ENCODE data around the gene S1PR2.

S1PR2 gene

DNA sequence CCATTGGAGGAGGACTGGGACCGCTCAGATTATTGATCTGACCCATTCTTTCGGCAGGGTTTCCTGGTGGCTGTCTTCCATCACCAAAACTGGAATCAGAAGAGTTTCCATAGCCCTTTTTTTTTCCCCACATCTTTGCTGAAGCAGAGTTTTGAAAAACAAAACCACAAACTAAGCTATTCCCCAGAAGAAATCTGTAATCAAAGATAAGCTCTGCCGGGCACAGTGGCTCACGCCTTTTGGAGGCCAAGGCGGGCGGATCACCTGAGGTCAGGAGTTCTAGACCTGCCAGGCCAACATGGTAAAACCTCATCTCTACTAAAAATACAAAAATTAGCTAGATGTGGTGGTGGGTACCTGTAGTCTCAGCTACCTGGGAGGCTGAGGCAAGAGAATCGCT, 35.6 kb upstream of the S1PR2 start:
- H3K9ac ChIP-seq (ENCODE audit: low read depth, low read length) = no peak overlapping the region
- H3K4me2 ChIP-seq (ENCODE audit: low read length) = no peak overlapping the region

DNA sequence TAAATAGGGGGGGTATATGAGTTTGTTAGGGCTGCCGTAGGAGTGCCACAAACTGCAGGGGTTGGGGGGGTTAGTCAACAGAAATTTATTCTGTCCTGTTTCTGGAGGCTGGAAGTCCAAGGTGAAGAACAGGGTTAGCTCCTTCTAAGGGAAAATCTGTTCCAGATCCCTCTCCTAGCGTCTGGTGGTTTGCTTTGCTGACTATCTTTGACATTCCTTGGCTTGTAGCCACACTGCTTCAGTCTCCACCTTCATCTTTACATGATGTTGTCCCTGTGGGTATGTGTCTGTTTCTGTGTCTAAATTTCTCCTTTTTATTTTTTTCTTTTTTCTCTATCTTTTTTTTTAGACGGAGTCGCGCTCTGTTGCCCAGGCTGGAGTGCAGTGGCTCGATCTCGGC, 31.6 kb upstream of the S1PR2 start:
- Histone ChIP-seq H3K27me3 (ENCODE audit: control insufficient read depth, insufficient read depth, low read length) (no peaks in the 10 kb centered on the region), H3K4me3 (ENCODE audit: low read length) (no peak overlapping the region), H3K36me3 (ENCODE audit: insufficient read depth, low read length) (peaks cover 13% of the 10 kb centered on the region), H3K9ac (ENCODE audit: low read depth, low read length) (no peak overlapping the region), H3K4me2 (ENCODE audit: low read length) (no peak overlapping the region), H3K9me3 (replicated peaks; ENCODE audit: low read length) (no peaks in the 10 kb centered on the region), H3K4me1 (ENCODE audit: control insufficient read depth, insufficient read depth, low read length) (no peaks in the 10 kb centered on the region)

More for the DNA sequence above, 35.6 kb upstream of the S1PR2 start:
- Histone ChIP-seq H3K9me3 (replicated peaks; ENCODE audit: low read length) (no peaks in the 10 kb centered on the region), H3K4me1 (ENCODE audit: control insufficient read depth, insufficient read depth, low read length) (peaks cover 14% of the 10 kb centered on the region), H3K4me3 (ENCODE audit: low read length) (no peak overlapping the region), H3K36me3 (ENCODE audit: insufficient read depth, low read length) (no peaks in the 10 kb centered on the region), H3K27me3 (ENCODE audit: control insufficient read depth, insufficient read depth, low read length) (peaks cover 18% of the 10 kb centered on the region)

DNA sequence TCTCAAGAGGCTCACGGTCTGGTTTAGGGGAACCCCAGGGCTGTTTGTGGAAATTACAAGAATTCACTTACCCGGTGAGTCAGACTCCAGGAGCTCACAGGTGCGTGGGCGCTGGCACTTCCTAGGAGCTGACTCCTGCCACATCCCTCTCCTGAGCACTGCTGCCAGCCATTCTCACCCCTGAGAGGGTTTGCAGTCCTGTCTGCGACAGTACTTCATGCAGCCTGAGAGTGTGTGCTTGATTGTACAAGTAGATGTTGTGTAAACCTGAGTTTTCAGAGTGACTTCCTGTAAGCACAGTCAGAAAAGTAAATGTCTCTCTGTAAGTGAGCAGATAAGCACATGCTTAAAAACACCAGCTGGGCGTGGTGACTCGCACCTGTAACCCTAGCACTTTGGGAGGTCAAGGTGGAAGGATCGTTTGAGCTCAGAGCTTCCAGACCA, 29.0 kb upstream of the S1PR2 start:
- Histone ChIP-seq H3K27me3 (ENCODE audit: control insufficient read depth, insufficient read depth, low read length) (no peaks in the 10 kb centered on the region), H3K9me3 (replicated peaks; ENCODE audit: low read length) (no peaks in the 10 kb centered on the region), H3K4me1 (ENCODE audit: control insufficient read depth, insufficient read depth, low read length) (no peaks in the 10 kb centered on the region), H3K4me2 (ENCODE audit: low read length) (no peak overlapping the region), H3K36me3 (ENCODE audit: insufficient read depth, low read length) (peaks cover 29% of the 10 kb centered on the region), H3K4me3 (ENCODE audit: low read length) (no peak overlapping the region), H3K9ac (ENCODE audit: low read depth, low read length) (no peak overlapping the region)

DNA sequence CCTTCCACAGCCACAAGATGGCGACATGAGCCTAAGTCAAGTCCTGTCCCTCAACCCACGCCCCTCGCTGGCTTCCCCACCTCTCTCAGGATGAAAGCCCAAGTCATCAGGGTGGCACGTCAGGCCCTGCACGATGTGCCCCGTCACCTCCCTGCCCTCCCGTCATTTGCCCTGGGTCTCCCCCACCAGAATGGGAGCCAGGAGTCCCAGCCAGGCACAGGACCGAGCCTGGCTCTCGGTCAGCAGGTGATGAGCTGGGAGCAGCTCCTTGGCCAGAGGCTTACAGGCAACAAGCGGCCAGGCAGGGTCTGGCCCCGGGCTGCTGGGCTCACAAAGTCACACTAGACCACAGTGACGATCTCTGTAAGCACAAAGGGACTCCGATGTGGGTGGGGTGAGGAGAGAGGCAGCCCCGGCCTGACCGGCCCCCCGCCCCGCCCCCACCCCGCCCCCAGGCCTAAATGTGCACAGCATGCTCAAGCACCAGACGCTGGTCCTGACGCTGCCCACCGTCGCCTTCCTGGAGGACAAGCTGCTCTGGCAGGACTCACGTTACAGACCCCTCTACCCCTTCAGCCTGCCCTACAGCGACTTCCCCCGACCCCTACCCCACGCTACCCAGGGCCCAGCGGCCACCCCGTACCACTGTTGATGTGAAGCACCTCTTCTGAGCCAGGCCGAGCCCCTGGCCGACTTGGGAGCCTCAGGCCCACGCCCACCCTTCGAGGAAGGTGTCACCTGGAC, 28.2 kb upstream of the S1PR2 start:
- H3K4me2 ChIP-seq (ENCODE audit: low read length) = no peak overlapping the region
- H3K27me3 ChIP-seq (ENCODE audit: control insufficient read depth, insufficient read depth, low read length) = no peaks in the 10 kb centered on the region
- no peaks in the 10 kb centered on the region for H3K4me1 ChIP-seq (ENCODE audit: control insufficient read depth, insufficient read depth, low read length)
- H3K9me3 ChIP-seq (replicated peaks; ENCODE audit: low read length) = no peaks in the 10 kb centered on the region
- no peak overlapping the region for H3K9ac ChIP-seq (ENCODE audit: low read depth, low read length)
- H3K36me3 ChIP-seq (ENCODE audit: insufficient read depth, low read length) = peaks cover 32% of the 10 kb centered on the region
- H3K4me3 ChIP-seq (ENCODE audit: low read length) = no peak overlapping the region

DNA sequence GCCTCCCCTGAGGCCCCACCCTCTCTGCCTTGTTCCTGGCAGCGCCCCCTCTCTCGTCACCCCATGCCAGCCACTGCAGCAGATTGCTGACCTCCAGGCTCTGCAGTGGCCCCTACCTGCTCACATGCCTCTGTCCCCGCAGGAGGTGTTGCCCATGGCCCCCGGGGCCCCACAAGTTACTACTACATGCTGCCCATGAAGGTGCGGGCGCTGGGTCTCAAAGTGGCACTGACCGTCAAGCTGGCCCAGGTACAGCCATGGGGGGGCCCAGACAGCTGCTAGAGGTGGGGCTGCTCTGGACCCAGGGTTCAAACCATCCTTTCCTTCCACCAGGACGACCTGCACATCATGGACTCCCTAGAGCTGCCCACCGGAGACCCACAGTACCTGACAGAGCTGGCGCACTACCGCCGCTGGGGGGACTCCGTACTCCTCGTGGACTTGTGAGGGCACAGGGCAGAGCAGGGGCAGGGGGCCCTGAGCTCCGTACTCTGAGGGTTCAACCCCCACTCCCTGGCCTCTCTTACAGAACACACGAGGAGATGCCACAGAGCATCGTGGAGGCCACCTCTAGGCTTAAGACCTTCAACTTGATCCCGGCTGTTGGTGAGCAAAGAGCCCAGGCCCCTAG, 27.1 kb upstream of the S1PR2 start:
- Histone ChIP-seq H3K4me3 (ENCODE audit: low read length) (no peak overlapping the region), H3K27me3 (ENCODE audit: control insufficient read depth, insufficient read depth, low read length) (no peaks in the 10 kb centered on the region), H3K36me3 (ENCODE audit: insufficient read depth, low read length) (peaks cover 32% of the 10 kb centered on the region)

DNA sequence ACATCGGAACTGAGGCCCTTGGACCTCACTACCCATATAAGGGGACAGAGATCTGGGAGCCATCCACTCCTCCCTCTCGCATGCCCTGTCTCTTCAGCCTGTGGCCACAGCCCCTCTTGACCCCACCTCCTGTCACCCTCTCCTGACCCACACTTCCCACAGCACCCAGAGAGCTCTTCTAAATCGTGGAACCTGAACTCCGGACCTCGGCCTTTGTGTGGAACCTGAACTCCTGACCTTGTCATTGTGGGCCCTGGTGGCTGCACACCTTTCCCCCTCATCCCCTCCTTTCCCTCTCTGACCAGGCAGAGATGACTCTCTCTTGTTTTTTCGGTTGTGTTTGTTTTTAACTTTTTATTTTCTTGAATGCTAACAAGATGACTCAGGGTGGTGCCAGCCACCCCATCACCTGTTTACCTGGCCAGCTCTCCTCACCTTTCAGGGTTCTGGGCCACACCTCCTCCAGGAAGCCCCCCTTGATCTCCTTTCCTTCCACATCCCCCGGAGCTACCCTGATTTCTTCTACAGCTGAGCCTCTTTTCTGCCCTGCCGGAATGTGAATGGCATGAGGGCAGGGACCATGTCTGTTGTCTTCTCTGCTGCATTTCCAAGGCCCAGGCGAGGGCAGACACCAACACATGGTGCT, 26.0 kb upstream of the S1PR2 start:
- peaks cover 32% of the 10 kb centered on the region for H3K36me3 ChIP-seq (ENCODE audit: insufficient read depth, low read length)
- no peaks in the 10 kb centered on the region for H3K9me3 ChIP-seq (replicated peaks; ENCODE audit: low read length)
- H3K9ac ChIP-seq (ENCODE audit: low read depth, low read length) = no peak overlapping the region
- no peak overlapping the region for H3K4me2 ChIP-seq (ENCODE audit: low read length)
- no peak overlapping the region for H3K4me3 ChIP-seq (ENCODE audit: low read length)
- no peaks in the 10 kb centered on the region for H3K27me3 ChIP-seq (ENCODE audit: control insufficient read depth, insufficient read depth, low read length)
- peaks cover 3% of the 10 kb centered on the region for H3K4me1 ChIP-seq (ENCODE audit: control insufficient read depth, insufficient read depth, low read length)

More for the DNA sequence above, 27.1 kb upstream of the S1PR2 start:
- Histone ChIP-seq H3K9ac (ENCODE audit: low read depth, low read length) (no peak overlapping the region), H3K9me3 (replicated peaks; ENCODE audit: low read length) (no peaks in the 10 kb centered on the region), H3K4me2 (ENCODE audit: low read length) (no peak overlapping the region), H3K4me1 (ENCODE audit: control insufficient read depth, insufficient read depth, low read length) (no peaks in the 10 kb centered on the region)

DNA sequence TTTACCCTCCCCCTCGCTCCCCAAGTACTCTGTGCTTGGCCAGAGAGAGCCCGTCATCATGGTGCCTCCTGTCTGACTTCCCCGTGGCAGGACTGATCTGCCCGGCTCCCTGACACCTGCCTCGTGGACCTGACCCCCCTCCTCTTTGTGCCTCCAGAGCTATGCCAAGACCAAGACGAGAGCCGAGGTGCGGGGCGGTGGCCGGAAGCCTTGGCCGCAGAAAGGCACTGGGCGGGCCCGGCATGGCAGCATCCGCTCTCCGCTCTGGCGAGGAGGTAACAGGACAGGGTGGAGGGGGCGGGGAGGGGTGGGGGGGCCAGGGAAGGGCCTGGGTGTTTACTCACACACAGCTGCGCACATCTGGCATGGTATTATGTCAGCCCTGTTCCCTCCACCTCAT, 25.4 kb upstream of the S1PR2 start:
- Histone ChIP-seq H3K9me3 (replicated peaks; ENCODE audit: low read length) (no peaks in the 10 kb centered on the region), H3K4me3 (ENCODE audit: low read length) (no peak overlapping the region), H3K4me2 (ENCODE audit: low read length) (no peak overlapping the region), H3K36me3 (ENCODE audit: insufficient read depth, low read length) (peaks cover 32% of the 10 kb centered on the region), H3K4me1 (ENCODE audit: control insufficient read depth, insufficient read depth, low read length) (peaks cover 3% of the 10 kb centered on the region), H3K27me3 (ENCODE audit: control insufficient read depth, insufficient read depth, low read length) (no peaks in the 10 kb centered on the region), H3K9ac (ENCODE audit: low read depth, low read length) (no peak overlapping the region)

- Histone ChIP-seq H3K9me3 (replicated peaks; ENCODE audit: low read length) (no peaks in the 10 kb centered on the region), H3K4me1 (ENCODE audit: control insufficient read depth, insufficient read depth, low read length) (peaks cover 3% of the 10 kb centered on the region), H3K9ac (ENCODE audit: low read depth, low read length) (no peak overlapping the region), H3K36me3 (ENCODE audit: insufficient read depth, low read length) (peaks cover 32% of the 10 kb centered on the region), H3K4me2 (ENCODE audit: low read length) (no peak overlapping the region), H3K27me3 (ENCODE audit: control insufficient read depth, insufficient read depth, low read length) (no peaks in the 10 kb centered on the region), H3K4me3 (ENCODE audit: low read length) (no peak overlapping the region)
Measured at GRCh38 chr19:10255358-10255757, 24.2 kb upstream of the S1PR2 start.

DNA sequence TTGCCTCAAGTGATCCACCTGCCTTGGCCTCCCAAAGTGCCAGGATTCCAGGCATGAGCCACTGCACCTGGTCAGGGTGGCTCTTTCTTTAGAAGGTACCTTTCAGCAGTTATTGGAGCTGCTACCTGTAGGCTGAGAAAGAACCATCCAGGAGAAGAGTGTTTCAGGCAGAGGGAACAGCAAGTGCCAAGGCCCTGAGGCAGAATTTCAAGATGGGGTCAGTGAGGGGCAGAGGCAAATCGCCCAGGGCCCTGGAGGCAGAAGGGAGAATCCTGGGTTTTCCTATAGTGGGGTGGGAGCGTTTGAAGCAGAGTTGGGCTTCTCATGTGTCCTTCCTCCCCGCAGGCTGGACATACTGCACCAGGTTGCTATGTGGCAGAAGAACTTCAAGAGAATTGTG, 23.1 kb upstream of the S1PR2 start:
- H3K27me3 ChIP-seq (ENCODE audit: control insufficient read depth, insufficient read depth, low read length) = no peaks in the 10 kb centered on the region
- H3K9ac ChIP-seq (ENCODE audit: low read depth, low read length) = no peak overlapping the region
- peaks cover 3% of the 10 kb centered on the region for H3K4me1 ChIP-seq (ENCODE audit: control insufficient read depth, insufficient read depth, low read length)
- H3K9me3 ChIP-seq (replicated peaks; ENCODE audit: low read length) = no peaks in the 10 kb centered on the region
- peaks cover 31% of the 10 kb centered on the region for H3K36me3 ChIP-seq (ENCODE audit: insufficient read depth, low read length)
- H3K4me3 ChIP-seq (ENCODE audit: low read length) = no peak overlapping the region
- H3K4me2 ChIP-seq (ENCODE audit: low read length) = no peak overlapping the region

DNA sequence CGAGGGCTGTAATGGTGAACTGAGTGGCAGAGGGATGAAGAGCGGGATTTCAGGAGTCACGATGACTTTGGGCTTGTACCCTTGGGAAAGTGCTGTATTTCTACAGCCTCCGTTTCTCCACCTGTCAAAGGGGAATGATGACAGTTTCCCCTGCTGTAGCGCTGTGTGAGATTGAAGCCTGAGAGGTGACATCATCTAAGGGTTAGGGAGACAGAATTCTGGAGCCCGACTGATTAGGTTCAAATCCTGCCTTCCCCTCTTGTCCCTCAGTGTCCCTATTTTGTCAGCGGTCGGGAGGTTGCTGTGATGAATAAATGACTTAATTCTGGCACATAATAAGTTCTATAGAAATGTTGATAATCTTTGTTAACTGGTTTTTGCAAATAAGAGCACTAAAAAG, 21.6 kb upstream of the S1PR2 start:
- Histone ChIP-seq H3K27me3 (ENCODE audit: control insufficient read depth, insufficient read depth, low read length) (no peaks in the 10 kb centered on the region), H3K9me3 (replicated peaks; ENCODE audit: low read length) (no peaks in the 10 kb centered on the region), H3K4me3 (ENCODE audit: low read length) (peak overlapping the region; percentile 84), H3K4me2 (ENCODE audit: low read length) (peak overlapping the region; percentile 96), H3K36me3 (ENCODE audit: insufficient read depth, low read length) (peaks cover 17% of the 10 kb centered on the region), H3K9ac (ENCODE audit: low read depth, low read length) (peak overlapping the region; percentile 85), H3K4me1 (ENCODE audit: control insufficient read depth, insufficient read depth, low read length) (peaks cover 3% of the 10 kb centered on the region)

DNA sequence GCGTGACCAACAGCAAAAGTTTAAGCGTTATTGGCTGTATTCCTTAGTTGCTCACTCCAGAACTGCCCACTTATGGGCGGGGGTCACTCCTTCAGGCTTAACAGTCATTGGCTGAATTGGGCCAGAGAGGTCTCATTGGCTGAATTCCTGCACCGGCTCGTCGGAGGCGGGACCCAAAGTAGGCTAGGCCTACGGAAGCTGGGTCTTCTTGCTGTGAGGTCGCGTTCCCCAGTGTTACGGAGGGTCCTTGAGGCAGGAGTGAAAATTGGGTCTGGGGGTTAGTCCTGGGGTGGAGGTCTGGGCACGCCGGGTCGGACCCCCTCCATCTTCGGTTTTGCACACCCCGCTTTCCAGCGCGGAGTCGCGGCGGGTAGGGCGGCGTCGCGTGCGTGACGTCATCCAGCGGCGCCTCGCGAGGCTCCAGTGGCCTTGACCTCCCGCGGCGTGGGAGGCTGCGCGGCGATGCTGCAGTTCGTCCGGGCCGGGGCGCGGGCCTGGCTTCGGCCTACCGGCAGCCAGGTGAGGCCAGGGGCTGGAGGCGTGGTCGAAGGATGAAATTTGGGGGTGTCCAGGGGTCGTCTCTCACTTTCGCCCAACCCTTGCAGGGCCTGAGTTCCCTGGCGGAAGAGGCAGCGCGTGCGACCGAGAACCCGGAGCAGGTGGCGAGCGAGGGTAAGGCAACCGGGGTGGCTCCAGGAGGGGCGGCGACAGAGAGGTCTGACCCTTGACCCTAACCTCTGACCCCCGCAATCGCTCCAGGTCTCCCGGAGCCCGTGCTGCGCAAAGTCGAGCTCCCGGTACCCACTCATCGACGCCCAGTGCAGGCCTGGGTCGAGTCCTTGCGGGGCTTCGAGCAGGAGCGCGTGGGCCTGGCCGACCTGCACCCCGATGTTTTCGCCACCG, 20.9 kb upstream of the S1PR2 start, which contains the start of gene MRPL4:
Gene MRPL4 (plus strand): TSS at position 423 of the 903 bp plus-strand sequence. CDS start 40 bp downstream, at position 463.
- H3K36me3 ChIP-seq (ENCODE audit: insufficient read depth, low read length) = peaks cover 11% of the 10 kb centered on the region
- H3K27me3 ChIP-seq (ENCODE audit: control insufficient read depth, insufficient read depth, low read length) = no peaks in the 10 kb centered on the region
- no peaks in the 10 kb centered on the region for H3K9me3 ChIP-seq (replicated peaks; ENCODE audit: low read length)
- H3K9ac ChIP-seq (ENCODE audit: low read depth, low read length) = peak within 1 kb of the TSS; percentile 85
- H3K4me1 ChIP-seq (ENCODE audit: control insufficient read depth, insufficient read depth, low read length) = peaks cover 3% of the 10 kb centered on the region
- peak within 1 kb of the TSS; percentile 84 for H3K4me3 ChIP-seq (ENCODE audit: low read length)
- peak within 1 kb of the TSS; percentile 96 for H3K4me2 ChIP-seq (ENCODE audit: low read length)

Data from skeletal muscle satellite cell (primary cell).